GM12801 (cell line): ENCODE data around the gene TRAF3IP3.

Experiments used
- TF ChIP-seq, protein P1 (sequence below): IDR thresholded peaks from one replicate; pipeline ENCODE4 v1.5.1; 2011; ENCODE audit warnings: control low read depth; ENCODE audit not compliant: insufficient read length; ENCODE audit errors: extremely low read depth

Gene TRAF3IP3

DNA sequence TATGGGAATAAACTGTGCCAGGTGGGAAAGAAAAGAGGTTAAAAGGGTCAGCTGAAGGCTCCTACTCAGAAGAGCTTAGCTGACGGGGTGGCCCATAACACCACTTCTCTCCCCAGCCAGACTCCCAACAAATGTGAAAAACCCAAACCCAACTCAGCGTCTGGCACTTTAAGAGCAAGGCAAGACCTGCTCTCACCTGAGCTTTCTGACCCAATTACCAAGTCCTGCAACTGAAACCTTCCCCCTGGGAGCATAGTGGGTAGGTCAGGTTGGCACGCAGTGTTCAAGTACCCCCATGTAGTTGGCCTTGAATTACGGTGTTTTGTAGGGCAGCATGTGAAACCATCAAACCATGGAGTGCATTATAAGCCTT is 46.9 kb downstream of the TRAF3IP3 start:
- TF ChIP-seq, protein P1, sequence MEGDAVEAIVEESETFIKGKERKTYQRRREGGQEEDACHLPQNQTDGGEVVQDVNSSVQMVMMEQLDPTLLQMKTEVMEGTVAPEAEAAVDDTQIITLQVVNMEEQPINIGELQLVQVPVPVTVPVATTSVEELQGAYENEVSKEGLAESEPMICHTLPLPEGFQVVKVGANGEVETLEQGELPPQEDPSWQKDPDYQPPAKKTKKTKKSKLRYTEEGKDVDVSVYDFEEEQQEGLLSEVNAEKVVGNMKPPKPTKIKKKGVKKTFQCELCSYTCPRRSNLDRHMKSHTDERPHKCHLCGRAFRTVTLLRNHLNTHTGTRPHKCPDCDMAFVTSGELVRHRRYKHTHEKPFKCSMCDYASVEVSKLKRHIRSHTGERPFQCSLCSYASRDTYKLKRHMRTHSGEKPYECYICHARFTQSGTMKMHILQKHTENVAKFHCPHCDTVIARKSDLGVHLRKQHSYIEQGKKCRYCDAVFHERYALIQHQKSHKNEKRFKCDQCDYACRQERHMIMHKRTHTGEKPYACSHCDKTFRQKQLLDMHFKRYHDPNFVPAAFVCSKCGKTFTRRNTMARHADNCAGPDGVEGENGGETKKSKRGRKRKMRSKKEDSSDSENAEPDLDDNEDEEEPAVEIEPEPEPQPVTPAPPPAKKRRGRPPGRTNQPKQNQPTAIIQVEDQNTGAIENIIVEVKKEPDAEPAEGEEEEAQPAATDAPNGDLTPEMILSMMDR = no peak

GRCh38 chr1:209803568-209803967 is 47.7 kb downstream of the TRAF3IP3 start:
- TF ChIP-seq, protein P1 = no peak

DNA sequence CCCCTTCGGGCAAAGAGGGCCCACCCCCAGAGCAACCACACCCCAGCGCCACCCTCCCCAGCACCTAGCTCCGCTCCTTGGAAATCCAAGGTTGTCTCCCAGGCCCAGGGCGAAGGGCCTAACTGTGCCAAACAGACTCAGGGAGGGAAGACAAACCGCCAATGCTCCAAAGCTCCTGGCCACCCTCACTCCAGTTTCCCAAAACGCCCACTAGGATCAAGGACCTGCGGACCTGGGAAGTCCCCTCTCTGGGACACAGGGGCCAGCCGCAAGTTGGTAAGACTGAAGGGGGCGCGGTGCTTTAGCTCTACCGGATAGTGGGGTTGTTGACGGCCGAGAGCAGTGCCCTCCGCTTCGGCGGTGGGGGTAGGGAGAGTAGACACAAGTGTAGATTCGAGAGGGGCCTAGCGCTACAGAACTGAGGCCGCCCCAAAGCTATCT is 49.5 kb downstream of the TRAF3IP3 start:
- TF ChIP-seq, protein P1 = no peak

- TF ChIP-seq, protein P1 = no peak
Measured at GRCh38 chr1:209805875-209806760, 50.3 kb downstream of the TRAF3IP3 start, which contains the start of gene IRF6. Gene IRF6 (minus strand): TSS chr1:209806142. CDS start chr1:209801413, 4,729 bp downstream.

- TF ChIP-seq, protein P1 = no peak
Measured at GRCh38 chr1:209807509-209807908, 51.7 kb downstream of the TRAF3IP3 start.

DNA sequence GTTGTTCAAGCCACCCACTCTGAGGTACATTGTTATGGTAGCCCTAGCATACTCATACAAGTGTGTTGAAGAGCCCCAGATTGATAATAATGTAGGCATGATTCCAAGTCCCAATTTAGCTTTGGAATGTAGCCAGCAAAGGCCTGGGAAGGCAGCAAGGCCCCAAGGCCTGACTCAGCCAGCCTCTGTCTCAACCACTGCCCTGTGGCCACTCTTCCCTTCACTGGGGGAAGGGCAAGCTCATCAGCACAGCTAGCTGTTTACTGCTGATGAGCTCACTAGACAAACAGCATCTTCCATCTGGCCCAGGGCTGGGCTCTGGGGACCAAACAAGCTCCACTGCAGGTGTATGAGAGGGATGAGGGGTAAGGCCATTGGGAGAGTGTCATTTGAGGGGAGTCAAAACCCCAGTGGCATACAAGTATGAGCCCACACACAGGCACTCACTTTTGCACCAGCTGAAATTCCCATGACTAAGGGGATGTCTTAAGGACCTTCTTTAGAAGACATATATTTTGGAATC is 52.3 kb downstream of the TRAF3IP3 start:
- TF ChIP-seq, protein P1 = no peak

- TF ChIP-seq, protein P1 = no peak
Measured at GRCh38 chr1:209809611-209810010, 53.8 kb downstream of the TRAF3IP3 start.
